RWPE2 (cell line): ENCODE results near the gene SLC28A1.

Experiments used
- ATAC-seq: fragments of 200-7000 bp; cut with Tn5 transposase; 3 replicates; pipeline ENCODE4 v1.9.1; 2021; ENCODE audit warnings: low read depth
- DNase-seq: peaks from one replicate; pipeline ENCODE4 v3.0.0-alpha.2; 2020; ENCODE audit warnings: low spot score
- H3K27ac ChIP-seq: fragments of 450-650 bp; 2 replicates; pipeline ENCODE4 v1.5.1; 2017; ENCODE audit warnings: mild to moderate bottlenecking; ENCODE audit not compliant: poor library complexity, severe bottlenecking
- H3K27me3 ChIP-seq: fragments of 250-450 bp; sonication (Bioruptor Pico); 2 replicates; pipeline ENCODE4 v1.5.1; 2021; ENCODE audit warnings: mild to moderate bottlenecking, moderate library complexity; ENCODE audit not compliant: insufficient read depth, poor library complexity, severe bottlenecking
- H3K36me3 ChIP-seq: fragments of 250-450 bp; sonication (Bioruptor Pico); 2 replicates; pipeline ENCODE4 v1.5.1; 2020; ENCODE audit warnings: low read depth, mild to moderate bottlenecking, moderate library complexity
- H3K4me1 ChIP-seq: fragments of 250-450 bp; sonication (Bioruptor Pico); 2 replicates; pipeline ENCODE4 v1.5.1; 2021; ENCODE audit warnings: mild to moderate bottlenecking, moderate library complexity; ENCODE audit not compliant: insufficient read depth, poor library complexity, severe bottlenecking
- H3K4me3 ChIP-seq: fragments of 250-450 bp; sonication (Bioruptor Pico); 2 replicates; pipeline ENCODE4 v1.5.1; 2021; ENCODE audit warnings: mild to moderate bottlenecking, moderate library complexity; ENCODE audit not compliant: severe bottlenecking
- H3K9me3 ChIP-seq: fragments of 250-450 bp; sonication (Bioruptor Pico); 2 replicates; pipeline ENCODE4 v1.5.1; 2021; ENCODE audit warnings: mild to moderate bottlenecking, moderate library complexity; ENCODE audit not compliant: severe bottlenecking
- CTCF ChIP-seq: fragments of 450-650 bp; IDR thresholded peaks from one replicate; pipeline ENCODE4 v1.5.1; 2017; ENCODE audit warnings: mild to moderate bottlenecking, moderate library complexity; ENCODE audit not compliant: poor library complexity, severe bottlenecking

The SLC28A1 gene

GRCh38 chr15:84883916-84884781 lies at the start of gene SLC28A1:
Gene SLC28A1 (plus strand): TSS chr15:84884662. CDS start chr15:84887761, 3,099 bp downstream.
- Histone ChIP-seq H3K27ac (no peak within 1 kb of the TSS), H3K36me3 (no peaks in the 10 kb centered on the region), H3K27me3 (no peaks in the 10 kb centered on the region), H3K4me1 (no peaks in the 10 kb centered on the region), H3K9me3 (no peaks in the 10 kb centered on the region), H3K4me3 (no peak within 1 kb of the TSS)
- DNase-seq (no peak), ATAC-seq (no peak)
- no peak for TF ChIP-seq CTCF

DNA sequence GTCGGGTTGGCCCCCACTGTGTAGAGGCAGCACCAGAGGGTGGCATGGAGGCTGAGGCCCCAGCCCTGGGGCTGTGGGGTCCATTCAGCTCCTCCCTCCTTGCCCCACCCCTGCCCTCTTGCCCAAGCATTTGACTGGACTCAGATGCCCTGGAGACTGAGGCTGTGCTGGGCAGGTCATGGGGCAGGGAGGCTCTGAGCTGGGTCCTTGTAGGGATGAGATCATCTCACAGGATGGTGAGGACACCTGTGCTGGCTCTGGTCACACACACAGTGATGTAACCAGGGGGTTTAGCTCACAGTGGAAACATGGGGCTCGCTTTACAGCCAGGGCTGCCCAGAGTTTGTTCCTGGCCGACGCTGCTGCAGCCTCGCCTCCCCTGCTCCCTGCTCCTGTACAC lies 49.5 kb upstream of the SLC28A1 start:
- H3K27me3 ChIP-seq, result no peaks in the 10 kb centered on the region
- H3K4me3 ChIP-seq, result no peak overlapping the region
- peak; percentile 58 for DNase-seq
- no peaks in the 10 kb centered on the region for H3K36me3 ChIP-seq
- no peak overlapping the region for H3K27ac ChIP-seq
- no peaks in the 10 kb centered on the region for H3K9me3 ChIP-seq
- no peak for TF ChIP-seq CTCF
- ATAC-seq, result no peak
- H3K4me1 ChIP-seq, result no peaks in the 10 kb centered on the region

GRCh38 chr15:84835661-84836337 lies 48.7 kb upstream of the SLC28A1 start:
- ATAC-seq, result no peak
- Histone ChIP-seq H3K27me3 (no peaks in the 10 kb centered on the region), H3K9me3 (no peaks in the 10 kb centered on the region), H3K36me3 (no peaks in the 10 kb centered on the region), H3K4me1 (no peaks in the 10 kb centered on the region), H3K4me3 (no peak overlapping the region), H3K27ac (no peak overlapping the region)
- no peak for TF ChIP-seq CTCF
- peak; percentile 41 for DNase-seq

DNA sequence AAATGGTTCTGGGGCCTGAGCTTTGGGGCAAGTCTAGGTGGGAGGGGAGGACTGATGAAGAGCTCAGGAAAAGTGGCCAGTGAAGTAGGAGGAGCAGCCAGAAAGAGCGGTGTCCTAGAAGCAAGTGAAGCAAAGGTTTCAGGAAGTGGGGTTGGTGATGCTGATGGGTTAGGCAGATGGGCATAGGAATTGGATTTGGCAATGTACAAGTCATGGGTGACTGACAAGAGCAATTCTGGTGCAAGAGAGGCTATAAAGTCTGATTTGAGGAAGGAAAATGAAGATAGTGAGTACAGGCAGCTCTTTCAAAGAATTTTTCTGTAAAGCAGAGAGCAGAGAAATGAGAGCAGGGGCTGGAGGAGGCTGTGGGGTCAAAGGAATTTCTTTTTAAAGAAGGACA lies 47.6 kb upstream of the SLC28A1 start:
- H3K36me3 ChIP-seq, result no peaks in the 10 kb centered on the region
- no peak for TF ChIP-seq CTCF
- H3K27ac ChIP-seq, result no peak overlapping the region
- no peak for ATAC-seq
- H3K4me3 ChIP-seq, result no peak overlapping the region
- no peak for DNase-seq
- H3K27me3 ChIP-seq, result no peaks in the 10 kb centered on the region
- no peaks in the 10 kb centered on the region for H3K9me3 ChIP-seq
- H3K4me1 ChIP-seq, result no peaks in the 10 kb centered on the region
